AG20443 (cell line): ENCODE data around the gene ADD2.
A peak's percentile ranks its signal among the peaks of the same experiment; 100 is the strongest.

Source experiments
- DNase-seq: peaks from one replicate; pipeline ENCODE4 v3.0.0; 2012; ENCODE audit warnings: low spot score, mixed read lengths

The ADD2 gene

DNA sequence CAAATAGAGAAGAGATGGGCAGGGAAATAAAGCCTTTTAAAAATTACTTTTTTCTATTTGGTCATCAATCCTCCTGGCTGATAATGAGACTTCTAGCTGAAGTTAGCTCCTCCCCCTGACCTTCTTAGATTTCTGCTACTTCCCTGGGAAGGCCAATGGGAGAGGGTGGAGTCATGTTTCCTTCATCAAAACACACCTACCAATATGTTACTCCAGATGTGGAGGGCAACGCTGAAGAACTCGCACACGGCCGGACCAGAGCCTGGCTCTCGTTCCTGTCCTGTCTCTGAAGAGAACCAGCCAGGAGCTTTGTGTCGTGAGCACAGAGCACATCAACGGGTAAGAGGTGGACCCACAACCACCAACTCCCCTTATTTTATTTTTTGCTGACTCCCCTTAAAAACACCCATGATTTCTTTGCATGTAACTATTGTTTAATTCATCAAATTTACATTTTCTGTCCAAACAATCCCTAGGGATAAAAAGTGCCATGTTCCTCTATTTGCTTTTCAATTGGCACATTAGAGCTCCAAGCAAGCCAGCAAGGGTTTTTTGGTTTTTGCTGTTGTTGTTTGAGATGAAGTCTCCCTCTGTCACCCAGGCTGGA, 94.9 kb downstream of the ADD2 start:
- DNase-seq: no peak

DNA sequence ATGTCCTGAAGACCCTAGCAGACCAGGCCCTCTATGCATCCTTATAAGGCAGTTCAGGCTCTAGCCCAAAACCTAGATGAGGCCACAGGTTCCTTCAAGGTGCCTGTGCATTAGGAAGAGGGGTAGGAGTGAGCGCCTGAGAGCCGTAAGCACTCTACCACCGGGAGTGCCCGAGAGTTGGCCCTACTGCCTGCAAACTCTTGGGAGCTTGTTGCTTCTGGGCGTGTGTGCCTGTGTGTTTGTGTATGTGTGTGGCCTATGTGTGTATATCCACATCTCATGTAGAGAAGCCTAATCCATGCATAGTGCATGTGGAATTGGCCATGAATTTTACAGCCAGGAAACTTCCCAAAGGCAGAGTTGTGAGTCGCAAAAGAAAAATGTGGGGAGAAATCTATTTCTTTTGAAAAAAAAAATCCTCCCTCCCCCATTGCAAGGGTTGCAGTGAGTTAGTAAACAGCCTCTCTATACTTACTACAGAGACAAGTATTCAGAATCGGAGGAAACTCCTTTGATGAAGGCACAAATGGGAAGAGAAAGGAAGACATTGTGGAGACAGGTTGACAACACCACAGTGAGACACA, 96.8 kb downstream of the ADD2 start:
- DNase-seq: peak; percentile 49

- DNase-seq: no peak
Measured at GRCh38 chr2:70670626-70671025, 97.4 kb downstream of the ADD2 start.

DNA sequence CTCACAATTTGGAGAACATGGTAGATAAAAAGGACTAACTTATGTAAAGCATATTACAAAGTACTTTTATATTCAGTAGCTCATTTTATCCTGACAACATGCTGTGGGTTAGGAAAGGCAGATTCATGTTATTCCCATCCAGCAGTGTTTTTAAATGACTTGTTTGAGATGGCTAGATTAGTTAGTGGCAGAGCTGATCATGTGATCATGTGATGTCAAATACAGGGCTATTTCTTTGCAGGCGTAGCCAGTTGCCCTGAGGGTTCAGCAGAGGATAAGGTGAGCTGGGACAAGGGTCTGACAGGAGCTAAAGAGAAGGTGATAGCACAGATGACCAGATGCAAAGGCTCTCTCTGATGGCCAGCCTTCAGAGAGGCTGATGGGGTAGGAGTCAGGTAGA, 97.8 kb downstream of the ADD2 start:
- no peak for DNase-seq

DNA sequence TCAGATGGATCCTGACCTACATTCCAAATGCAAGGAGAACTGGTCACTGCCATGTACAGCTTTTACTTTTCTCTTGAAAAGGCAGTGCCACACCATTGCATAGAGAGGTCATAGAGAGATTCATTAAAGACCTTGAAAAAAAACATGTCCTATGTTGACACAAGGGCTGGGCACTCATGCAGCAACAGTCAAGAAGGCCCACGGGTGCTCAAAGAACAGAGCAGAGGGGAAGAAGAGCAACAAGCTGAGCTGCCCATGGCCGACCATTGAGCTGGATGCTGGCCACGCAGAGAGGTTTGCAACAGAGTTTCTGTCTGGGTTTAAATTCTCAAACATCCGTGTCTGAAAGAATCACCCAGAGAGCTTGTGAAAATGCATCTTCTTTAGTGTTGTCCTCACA, 99.1 kb downstream of the ADD2 start:
- DNase-seq: no peak

GRCh38 chr2:70668432-70668831, 99.6 kb downstream of the ADD2 start:
- DNase-seq: no peak

GRCh38 chr2:70664525-70664924, 103.5 kb downstream of the ADD2 start:
- DNase-seq: no peak

GRCh38 chr2:70663411-70663810, 104.6 kb downstream of the ADD2 start:
- DNase-seq: no peak

GRCh38 chr2:70659551-70659950, 108.4 kb downstream of the ADD2 start:
- DNase-seq: no peak

DNA sequence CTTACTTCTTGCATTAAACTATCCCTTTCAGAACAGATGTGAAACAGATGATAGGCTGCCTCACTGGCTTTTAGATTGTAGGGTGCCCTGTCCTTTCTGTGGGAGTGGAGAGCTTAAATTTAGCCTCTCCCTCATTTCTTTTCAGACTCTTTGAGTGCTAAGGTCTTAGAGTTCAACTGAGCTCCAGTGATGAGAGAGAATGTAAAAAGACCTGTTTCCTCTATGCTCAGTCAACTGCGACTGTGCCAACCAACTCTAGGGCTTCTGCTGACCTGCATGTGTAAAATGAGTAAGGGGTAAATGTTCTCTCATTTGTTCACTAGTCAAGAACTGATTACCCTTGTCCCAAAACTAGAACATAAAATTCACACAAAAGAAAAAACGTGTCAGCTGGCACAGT, 109.5 kb downstream of the ADD2 start:
- DNase-seq: no peak

DNA sequence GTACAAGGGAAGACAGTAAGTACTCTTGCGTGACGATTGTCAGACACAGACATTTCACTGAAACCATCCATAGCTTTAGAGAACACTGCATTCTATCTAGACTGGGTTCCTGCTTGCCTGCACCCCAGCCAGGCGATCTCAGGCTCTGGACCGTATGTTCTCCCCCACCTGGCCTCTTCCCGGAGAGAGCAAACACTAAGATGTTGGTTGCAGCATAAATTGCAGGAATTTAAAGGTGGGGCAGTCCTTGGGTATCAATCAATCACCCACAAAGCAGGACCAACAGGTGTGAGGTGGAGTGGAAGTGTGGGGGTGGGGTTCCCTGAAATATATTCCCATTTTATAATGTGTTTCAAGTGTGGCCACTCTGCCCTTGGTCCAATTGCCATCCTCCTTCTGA, 110.8 kb downstream of the ADD2 start:
- no peak for DNase-seq

- DNase-seq: no peak
Measured at GRCh38 chr2:70656421-70657010, 111.5 kb downstream of the ADD2 start.

DNA sequence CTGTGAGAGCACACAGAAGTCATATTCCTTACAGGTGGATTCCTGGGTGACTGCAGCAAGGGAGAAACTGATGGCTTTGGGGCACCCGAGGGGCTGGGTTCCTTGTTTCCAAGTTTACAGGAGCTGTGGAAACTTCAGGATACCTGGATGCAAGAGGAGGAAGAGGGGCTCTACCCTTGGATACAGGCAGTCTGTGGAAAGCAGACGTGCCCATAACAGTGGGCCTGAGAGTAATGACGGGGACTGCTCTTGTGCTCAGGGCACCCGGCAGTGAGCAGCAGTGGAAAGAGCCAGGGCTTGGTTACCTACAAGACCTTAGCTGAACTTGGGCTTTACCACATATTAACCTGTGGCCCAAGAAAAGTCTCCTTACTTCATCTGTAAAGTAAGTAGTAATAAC, 112.2 kb downstream of the ADD2 start:
- no peak for DNase-seq

GRCh38 chr2:70655211-70655610, 112.8 kb downstream of the ADD2 start:
- peak; percentile 53 for DNase-seq

DNA sequence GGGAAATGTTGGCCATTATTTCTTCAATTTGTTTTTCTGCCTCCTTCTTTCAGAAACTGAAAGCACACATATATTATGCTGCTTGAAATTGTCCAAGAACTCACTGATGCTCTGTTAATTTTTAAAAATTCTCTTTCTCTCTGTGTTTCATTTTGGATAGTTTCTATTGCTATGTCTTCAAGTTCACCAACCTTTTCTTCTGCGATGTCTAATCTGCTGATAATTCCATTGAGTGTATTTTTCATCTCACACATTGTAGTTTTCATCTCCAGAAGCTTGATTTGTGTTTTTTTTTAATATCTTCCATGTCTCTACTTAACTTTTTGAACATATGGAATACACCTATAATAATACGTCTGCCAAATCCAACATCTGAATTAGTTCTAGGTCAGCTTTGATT, 116.3 kb downstream of the ADD2 start:
- no peak for DNase-seq

- DNase-seq: no peak
Measured at GRCh38 chr2:70651014-70651413, 117.0 kb downstream of the ADD2 start.

DNA sequence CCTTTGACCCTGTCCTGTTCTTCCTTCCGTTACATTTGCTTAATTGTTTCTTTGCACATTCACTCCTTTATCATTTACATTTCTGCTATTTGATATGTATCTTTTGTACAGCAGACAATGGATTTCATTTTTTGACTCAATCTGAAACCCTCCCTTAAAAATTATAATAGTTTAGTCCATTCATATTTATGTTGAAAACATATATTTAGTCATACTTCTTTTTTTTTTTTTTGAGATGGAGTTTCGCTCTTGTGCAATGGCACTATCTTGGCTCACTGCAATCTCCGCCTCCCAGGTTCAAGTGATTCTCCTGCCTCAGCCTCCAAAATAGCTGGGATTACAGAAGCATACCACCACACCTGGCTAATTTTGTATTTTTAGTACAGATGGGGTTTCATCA, 119.0 kb downstream of the ADD2 start:
- DNase-seq: no peak

DNA sequence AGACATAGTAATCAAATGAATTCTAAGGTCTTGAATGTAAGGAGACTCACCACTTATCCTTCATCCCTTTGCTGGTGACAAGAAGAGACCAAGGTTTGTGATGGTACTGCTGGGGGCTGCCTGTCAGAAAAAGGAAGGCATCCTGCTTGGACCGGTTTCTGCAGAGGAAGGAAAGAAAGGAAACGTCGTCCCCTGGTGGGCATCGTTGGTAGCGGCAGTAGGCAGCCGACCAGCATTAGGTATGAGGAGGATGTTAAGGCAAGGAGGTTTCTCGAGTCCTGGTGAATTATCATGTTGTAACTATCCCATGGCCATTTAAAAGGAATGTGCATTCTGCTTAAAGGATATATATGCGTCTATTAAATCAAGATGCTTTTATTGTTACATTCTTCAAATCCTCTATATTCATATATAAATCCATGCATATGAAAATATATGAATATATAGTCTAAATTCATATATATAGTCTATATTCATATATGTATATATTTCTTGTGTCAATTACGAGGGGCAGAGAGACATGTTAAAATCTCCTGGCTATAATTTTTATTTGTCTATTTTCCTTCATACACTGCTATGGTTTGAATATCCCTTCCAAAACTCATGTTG, 120.0 kb downstream of the ADD2 start:
- peak; percentile 78 for DNase-seq

- DNase-seq: no peak
Measured at GRCh38 chr2:70646420-70646818, 121.6 kb downstream of the ADD2 start.

DNA sequence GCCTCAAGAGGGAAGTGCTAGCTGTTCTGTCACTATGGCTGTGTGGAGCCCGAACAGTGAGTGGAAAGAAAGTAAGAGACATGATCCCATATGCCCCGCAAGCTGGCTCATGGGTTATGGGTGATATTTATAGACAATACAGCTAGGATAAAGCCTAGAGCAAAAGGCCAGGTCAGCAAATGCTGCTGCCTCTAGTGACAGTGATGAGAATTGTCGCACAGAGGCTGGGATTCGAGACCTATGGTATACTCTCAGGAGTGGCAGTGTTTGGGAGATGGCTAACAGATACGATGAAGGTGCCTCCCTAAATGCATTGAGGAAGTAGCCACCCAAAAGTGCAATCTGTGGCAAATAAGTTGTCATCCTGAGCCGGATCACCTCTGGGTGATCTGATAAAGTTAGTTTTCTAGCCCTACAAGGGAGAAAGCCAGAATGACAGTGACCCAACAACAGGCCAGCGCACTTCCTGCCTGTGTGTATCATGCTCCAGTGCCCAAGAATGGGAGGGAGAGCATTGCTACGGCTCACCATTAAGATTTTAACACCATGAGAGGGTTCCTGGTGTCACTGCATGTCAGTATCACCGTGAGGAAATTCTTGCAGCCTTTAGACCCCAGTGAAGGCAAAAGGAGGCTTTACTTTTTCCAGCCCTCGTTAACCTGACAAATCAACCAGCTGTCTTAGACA, 122.1 kb downstream of the ADD2 start:
- DNase-seq: peak; percentile 22

DNA sequence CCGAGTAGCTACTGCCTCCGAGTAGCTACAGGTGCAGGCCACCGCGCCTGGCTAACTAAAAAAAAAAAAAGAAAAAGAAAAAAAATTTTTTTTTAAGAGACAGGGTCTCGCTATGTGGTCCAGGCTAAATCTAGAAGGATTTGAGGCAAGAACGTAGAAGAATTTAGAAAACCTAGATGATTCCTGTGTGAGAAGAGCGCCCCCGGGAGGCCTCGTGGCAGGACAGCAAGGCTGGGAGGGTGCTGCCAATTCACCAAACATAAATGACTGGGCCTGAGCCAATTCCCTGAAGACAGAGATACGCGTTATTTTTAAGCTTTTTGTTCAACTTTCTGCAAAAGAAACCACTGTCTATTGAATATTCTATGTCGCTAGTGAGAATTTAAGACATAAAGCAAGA, 124.3 kb downstream of the ADD2 start:
- DNase-seq: peak; percentile 42

- peak; percentile 24 for DNase-seq
Measured at GRCh38 chr2:70641263-70641784, 126.7 kb downstream of the ADD2 start.
